CD4-positive, alpha-beta T cell treated with Interleukin-12 subunit alpha and Interleukin-12 subunit beta, for 1 hour (primary cell): ENCODE measurements around the gene TNFSF9.
"Not testable (repeated sequence)": the region's sequence is repeated elsewhere in the genome, so short reads cannot be mapped to it uniquely, and the experiment has no call there.

Experiments
- DNase-seq: peaks from one replicate; pipeline ENCODE4 v3.0.0-alpha.2; 2020

The TNFSF9 gene

GRCh38 chr19:6576869-6577475 is 46.1 kb downstream of the TNFSF9 start:
- DNase-seq, result no peak

- peak; percentile 46 for DNase-seq
Measured at GRCh38 chr19:6577476-6578125, 46.8 kb downstream of the TNFSF9 start.

GRCh38 chr19:6579450-6580178 is 48.8 kb downstream of the TNFSF9 start:
- no peak for DNase-seq

- no peak for DNase-seq
Measured at GRCh38 chr19:6580313-6580712, 49.5 kb downstream of the TNFSF9 start.

GRCh38 chr19:6582515-6583484 is 52.0 kb downstream of the TNFSF9 start:
- not testable (repeated sequence) for DNase-seq
